Suprapubic skin (tissue), 4 donors: ENCODE measurements around the gene NVL.

ENCODE experiments used
- CTCF ChIP-seq, 2 donors: fragments of 200-600 bp in 1 of 2; fragments of 450-650 bp in 1 of 2; sonication (generic) in 1 of 2; IDR thresholded peaks; one replicate each; pipeline ENCODE4 v1.5.1; 2016 to 2019; ENCODE audit warnings: antibody characterized with exemption in 2 of 2, mild to moderate bottlenecking in 1 of 2, moderate library complexity in 1 of 2
- EP300 ChIP-seq: sonication (generic); formaldehyde crosslinking; IDR thresholded peaks from one replicate; pipeline ENCODE4 v1.6.1; 2017; ENCODE audit warnings: antibody characterized with exemption
- POLR2A ChIP-seq, 2 donors: fragments of 450-650 bp; IDR thresholded peaks; one replicate each; pipeline ENCODE4 v1.6.1; 2017; ENCODE audit warnings: antibody characterized with exemption in 2 of 2, mild to moderate bottlenecking in 2 of 2, moderate library complexity in 2 of 2
- POLR2AphosphoS5 ChIP-seq, 3 donors: sonication (generic); formaldehyde crosslinking; IDR thresholded peaks; one replicate each; pipeline ENCODE4 v1.6.1; 2017; ENCODE audit warnings: antibody characterized with exemption in 3 of 3

GRCh38 chr1:224212618-224213061 is 117.3 kb downstream of the NVL start:
- TF ChIP-seq CTCF (IDR thresholded peaks at IDR 0.05) (no peak), POLR2A (IDR thresholded peaks at IDR 0.05) (no peak), POLR2AphosphoS5 (IDR thresholded peaks at IDR 0.05) (no peak), EP300 (no peak)
